Kasumi-1 (cell line): ENCODE measurements around the gene PDE2A.

Experiments
- DNase-seq, 2 experiments: peaks; one replicate each; lab custom pipeline; 2025; lab: John Stamatoyannopoulos, UW

PDE2A gene

DNA sequence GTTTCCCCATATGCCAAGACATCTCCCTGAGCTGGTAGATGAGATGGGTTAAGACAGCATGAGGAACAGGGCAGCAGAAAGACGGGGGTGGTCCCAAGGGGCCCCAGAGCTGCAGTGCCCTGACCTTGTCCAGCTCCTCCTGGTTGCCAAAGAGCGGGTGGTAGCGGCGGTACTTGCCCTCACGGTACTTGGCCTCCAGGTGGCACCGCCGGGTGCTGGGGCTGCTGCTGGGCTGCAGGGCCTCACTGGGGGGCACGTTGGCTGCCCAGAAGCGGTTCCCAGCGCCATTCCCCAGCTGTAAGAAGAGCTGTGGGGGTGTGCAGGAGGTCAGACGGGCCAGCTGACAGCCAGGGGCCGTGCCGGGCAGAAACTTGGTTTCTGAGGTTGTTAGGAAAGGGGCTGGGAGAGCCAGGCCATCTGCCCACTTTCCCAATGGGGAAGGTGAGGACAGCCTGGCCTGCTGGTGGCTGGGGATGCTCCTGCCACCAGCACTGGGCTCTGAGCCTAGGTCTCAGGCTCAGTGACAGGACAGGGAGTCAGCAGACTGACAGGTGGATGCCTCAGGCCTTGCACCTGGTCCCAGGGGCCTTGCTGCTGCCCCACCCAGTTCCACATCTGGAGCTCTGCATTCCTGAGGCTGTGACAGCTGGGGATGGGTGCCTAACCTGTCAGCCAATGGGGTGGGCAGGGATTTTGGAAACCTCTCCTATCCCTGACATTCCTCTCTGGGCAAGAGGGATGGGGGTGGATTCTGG, 30.0 kb upstream of the PDE2A start:
- no peak for DNase-seq

DNA sequence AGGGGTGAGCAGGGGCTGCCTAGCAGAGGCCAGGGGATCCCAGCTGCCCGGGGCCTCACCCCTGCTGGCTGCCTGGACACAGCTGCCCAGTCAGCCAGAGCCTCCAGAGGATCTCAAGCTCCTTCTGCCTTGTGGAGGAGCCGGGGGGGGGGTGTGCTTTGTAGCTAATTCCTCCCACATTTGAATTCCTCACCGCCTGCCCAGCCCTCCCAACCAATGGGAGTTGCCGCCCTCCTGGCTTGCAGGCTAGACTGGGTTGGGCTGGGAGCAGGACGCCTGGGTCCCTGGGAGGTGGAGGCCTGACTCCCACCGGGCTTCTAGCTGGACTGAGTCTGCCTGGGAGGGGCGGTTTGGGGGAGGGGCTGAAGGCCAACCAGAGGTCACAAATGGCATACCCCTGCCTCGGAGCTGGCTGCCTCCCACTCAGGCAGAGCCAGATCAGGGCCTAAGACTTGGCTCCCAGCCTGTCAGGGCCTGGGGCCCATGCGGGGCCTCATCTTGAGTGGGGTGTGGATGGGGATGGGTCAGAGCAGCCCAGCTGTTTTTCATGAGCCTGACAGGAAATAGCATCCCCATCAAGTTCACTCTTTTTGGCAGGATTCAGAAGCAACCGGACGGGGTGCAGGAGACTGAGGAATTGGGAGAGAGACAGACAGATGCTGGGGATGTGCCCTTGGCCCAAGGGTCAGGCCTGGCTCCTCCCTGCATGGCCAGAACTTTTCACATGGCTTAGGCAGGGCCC, 29.2 kb upstream of the PDE2A start:
- DNase-seq = no peak

DNA sequence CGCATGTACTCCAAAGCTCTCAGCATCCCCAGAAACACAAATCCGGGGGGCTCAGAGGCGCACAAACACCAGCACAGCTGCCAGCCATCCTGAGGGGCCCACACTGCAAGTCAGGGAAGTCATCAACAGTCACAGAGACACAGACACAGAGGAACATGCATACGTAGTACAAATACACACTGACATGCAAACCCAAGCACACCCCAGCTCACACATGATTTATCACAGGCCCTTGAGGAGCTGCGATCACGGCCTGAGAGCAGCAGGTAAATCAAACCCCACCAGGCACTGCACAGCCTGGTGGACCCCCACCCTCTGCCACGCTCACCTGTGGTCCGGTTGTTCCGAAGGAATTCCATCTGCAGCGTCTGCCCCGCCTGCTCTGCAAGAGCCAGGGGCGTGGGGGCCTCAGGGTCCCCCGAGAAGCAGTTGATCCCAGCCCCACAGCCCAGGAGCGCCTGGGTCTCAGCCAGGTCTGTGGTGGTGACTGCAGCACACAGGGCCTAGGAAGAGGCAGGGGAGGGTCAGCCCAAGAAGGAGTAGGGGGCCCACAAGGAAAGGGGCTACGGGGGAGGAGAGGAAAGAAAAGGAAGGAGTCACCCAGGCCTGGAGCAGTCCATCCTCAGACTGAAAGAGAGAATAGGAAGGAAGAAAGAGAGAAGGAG, 28.5 kb upstream of the PDE2A start:
- no peak for DNase-seq

DNA sequence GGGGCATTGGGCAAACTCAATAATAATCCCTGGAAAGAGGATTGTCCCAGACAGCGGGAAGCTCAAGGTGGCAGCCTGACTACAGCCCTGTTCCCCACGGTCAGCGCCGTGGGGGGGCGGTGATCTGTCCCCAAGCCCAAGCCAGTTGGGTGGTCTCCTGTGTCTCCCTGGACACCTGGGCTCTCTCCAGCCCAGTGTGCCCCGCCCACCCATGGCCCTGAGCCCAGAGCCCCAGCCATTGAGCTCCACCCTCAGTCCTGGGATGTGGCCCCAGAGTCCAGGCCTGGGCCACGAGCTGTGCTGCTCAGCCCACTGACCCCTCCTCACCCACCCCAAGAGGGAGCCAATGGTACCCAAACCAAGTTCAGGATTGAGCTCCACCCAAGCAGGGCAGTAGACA, 27.9 kb upstream of the PDE2A start:
- DNase-seq = no peak

DNA sequence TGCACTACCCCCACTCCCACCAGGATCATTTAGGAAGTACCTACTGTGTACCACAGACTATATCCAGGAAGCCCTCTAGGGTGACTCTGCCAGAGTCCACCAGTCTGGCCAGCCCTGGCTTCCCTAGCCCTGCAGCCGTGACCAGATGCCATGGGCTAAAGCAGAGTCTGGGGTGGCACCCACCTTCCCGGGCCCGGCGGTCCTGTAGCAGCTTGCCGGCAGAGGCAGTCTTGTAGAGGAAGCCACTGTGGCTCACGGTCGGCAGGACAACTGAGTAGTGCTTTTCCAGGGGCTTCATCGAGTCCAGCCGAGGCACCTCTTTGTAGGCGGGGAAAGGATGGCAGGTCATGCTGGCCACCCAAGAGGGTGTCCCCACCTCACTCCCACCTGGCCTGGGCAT, 27.2 kb upstream of the PDE2A start:
- DNase-seq = no peak

DNA sequence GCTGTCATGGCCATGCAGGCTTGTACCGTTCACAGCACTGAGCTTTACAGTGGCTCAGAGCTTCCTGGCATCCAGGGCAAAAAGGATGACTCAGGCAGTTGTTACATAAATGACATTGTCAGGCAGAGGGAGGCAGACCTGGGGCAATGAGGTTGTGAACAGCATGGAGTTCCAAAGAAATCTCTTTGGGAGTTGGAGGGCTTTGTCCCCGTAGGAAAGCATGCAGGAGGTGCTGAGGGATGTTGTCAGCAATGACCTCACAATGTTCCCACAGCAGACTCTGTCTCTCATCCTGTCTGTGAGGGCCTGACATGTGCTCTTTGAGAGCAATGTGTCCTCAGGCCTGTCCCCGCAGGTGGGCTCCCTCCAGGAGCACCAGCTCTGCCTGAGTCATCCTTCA, 25.9 kb upstream of the PDE2A start:
- no peak for DNase-seq

DNA sequence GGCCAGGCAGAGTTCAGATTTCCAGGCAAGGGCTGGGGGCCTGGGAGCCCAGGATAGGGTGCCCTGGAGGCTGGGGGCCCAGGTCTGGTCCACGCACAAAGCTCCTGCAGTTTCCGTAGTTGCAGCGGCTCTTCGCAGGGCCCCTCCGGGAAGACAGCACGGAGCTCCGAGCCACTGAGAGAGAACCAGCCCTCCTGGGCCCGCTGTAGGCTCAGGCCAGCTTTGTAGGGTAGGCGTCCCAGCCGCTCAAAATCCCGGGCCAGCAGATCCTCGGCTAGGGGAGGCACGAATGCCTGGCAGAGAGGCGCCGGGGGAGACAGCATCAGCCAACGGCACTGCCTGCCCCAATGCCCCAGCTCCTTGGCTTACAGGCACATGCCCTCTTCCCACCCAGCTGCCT, 23.6 kb upstream of the PDE2A start:
- DNase-seq = no peak

DNA sequence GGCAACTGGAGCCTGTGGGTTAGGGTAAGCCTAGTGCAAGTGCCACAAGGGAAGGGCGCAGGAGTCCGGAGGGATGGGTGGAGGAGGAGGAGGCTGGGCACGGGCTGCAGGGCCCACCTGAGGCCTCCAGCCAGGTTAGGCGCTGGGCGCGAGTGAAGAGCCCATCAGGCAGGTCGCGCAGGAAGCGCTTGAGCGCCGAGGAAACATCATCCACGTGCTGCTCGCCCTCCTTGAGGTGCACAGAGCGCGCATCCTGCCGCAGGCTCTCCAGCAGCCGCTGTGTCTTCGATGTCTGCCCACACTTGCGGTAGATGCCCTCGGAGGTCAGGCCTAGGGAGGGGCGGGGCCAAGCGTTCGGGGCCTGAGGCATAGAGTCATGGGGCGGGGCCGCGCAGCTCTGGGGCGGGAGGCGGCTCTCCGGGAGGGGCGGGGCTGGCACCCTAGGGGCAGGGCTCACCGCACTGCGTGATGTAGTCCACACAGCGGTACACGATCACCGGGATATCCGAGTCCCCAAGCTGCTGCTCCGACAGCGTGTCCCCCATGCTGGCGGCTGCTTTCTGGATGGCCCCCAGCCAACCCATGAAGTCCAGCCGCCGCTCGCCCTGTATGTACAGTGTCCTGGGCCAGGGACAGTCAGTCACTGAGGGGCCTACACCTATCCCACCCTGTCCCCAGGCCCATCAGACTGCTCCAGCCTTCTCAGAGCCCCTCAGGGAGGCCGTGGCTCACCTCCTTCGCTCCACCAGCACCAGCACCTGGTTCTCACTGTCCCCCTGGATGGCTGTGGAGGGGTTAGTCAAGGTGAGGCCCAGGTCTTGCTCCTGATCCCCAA, 22.9 kb upstream of the PDE2A start:
- DNase-seq = no peak

DNA sequence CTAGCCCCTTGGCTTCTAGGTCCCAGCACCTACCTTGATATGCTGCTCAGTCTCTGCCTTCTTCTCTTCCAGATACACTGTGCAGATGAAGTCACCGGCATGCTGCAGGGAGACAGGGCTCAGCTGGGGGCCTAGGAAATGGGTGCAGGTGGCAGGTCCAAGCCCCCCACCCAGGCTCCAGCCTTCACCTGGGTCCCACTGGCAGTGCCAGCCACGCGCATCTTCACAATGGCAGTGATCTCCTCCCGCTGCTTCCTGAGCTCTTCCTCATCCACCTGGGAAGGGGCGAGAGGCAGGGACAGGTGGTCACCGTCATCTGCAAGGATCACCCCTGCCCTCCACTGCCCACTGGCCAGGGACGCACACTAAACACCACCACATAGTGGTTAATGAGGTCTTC, 21.1 kb upstream of the PDE2A start:
- DNase-seq = no peak

DNA sequence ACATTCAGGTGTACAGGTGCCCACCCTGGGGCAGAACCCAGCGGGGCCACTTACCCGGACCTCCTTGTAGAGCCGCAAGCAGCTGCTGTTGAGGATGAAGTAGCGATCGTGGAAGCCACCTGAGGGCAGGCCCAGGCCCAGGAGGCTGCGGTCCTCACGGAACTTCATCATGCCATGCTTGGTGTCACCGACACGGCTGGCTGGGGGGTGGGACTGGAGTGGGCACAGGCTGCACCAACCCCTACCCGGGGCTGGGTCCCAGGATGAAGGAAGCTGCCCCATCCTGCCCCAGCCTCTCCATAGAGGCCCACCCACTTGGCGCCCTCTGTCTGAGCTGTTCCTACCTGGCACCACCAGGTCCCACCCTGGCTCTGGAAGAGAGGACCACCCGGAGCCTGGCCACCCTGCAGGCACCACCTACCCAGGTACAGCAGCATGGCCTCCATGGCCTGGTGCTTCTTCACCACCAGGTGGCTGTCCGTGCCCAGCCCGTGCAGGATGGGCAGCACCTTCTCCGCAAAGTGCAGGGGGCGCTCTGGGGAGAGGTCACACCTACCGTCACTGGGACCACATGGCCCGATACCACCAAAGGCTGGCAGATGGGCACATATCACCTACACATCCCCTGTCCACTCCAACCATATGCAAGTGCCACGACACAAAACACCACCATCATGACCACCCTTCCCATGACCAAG, 19.2 kb upstream of the PDE2A start:
- DNase-seq = no peak

DNA sequence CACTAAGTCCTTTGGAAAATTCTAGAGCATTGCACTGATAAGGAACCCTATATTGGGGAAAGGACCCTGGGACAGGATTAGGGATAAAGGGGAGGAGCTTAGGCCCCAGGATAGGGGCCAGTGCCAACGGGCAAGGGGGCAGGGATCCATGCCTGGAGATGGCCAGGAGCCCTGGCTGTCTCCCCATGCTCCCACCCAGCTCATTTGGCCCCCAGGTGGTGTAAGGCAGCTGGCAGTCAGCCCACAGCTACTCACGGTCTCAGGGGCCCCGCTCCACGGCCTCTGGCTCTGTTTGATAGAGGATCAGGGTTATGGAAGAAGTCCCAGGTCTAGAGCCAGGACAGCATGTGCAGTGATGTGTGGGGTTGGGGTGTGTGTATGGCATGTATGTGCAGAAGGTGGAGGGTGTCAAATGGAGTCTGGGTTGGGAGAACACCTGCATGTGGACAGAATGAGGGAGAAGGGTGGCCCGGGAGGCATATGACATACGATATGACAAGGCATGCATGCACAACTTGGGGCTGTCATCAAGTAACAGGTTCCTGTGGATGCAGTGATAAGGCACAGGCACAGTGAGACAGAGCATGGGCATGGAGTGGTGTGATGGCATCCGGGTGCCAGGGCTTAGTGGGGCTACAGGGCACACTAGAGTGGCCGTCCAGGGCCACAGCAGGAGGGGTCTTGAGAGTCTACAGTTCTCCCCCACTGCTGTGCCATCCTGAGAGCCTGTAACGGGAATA, 18.4 kb upstream of the PDE2A start:
- DNase-seq = no peak

DNA sequence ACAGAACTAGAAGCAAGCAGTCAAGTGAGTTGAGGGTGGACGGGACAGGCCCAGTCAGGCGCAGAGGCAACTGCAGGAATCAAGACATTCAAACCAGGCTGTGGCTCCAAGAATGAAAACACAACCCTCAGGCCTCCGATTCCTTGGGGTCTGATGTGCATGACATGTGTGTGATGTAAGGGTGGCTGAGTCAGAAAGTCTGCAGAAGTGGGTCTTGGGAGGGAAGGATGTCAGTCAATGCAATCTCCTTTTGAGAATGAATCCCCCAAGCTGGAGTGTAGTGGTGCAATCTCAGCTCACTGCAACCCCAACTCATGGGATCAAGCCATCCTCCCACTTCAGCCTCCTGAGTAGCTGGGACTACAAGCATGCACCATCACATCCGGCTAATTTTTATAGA, 15.9 kb upstream of the PDE2A start:
- DNase-seq = no peak

DNA sequence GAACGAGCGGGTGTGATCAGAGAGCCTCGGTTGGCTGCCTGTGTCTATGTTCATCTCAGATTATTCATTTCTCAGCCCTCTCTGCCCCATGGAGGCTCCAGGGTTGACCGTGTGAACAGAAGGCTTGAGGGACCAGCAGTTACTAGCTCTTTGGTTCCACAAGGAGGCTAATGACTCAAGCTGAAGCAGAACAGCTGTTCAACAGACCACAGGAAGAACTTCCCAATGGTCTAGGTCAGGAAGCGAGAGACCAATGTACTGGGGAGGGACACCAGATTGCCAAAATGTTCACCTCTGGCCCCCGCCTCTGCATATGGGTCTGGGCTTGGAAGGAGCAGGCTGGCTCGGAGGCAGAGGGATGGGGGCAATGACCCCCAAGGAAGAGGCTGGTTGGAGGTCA, 14.7 kb upstream of the PDE2A start:
- DNase-seq = no peak

DNA sequence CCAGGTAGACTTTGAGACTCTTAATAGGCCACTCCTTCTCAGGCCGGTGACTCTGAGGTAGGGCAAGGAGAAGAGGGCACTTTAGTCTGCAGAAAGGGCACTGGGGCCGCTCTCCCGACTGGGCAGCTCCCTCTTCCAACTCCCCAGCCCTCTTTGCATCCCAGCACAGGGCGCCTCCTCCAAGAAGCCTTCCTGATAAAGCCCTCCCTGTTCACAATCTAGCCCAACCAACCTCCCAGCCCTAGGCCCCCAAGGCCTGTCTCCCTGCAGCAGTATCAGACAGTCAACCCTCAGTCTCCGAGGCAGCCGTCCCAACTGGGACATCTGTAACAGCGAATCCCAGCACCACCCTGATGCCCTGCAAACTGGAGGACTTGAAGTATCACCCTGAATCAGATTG, 14.3 kb upstream of the PDE2A start:
- no peak for DNase-seq

DNA sequence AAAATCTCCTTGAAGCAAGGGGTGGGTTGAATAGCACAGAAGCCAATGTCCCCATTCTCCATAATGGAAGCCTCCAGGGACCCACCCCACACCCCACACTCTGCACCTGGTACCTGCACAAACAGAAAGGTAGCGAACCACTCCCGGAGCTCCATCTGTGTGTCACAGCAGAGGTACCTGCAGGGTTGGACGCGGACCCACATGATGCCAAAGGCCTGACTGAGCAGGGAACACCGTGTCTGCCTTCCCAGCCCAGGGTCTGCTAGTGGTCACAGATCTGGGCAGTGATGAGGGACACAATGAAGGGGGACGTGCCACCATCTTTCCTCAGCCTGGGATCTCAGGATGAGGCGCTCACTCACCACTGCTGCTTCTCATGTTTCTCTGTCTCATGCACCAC, 13.1 kb upstream of the PDE2A start:
- DNase-seq = no peak

DNA sequence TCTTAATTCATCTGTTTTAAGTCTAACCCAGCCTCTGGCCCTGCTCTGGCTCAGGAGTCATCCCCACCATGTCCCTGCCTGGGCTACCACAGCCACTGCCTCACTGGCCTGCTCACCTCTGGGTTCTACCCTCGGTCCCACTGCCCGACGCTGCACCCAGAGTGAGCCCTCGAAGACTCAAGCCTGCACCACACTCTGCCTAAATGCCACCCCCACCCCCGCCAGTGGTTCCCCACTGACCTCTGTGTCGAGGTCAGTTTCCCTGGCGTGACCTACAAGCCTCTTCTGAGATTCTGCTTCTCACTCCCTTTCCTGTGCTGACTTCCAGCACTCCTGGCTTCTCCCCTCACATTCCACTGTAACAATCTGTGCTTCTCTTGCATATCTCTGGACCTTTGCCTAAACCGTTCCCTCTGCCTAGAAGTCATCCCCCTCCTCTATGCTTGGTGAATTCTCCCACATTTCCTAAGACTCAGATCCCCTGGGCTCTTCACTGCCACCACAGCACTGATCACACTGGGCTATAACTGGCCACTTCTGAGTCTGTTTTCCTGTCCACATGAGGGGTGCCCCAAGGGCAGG, 12.5 kb upstream of the PDE2A start:
- no peak for DNase-seq

DNA sequence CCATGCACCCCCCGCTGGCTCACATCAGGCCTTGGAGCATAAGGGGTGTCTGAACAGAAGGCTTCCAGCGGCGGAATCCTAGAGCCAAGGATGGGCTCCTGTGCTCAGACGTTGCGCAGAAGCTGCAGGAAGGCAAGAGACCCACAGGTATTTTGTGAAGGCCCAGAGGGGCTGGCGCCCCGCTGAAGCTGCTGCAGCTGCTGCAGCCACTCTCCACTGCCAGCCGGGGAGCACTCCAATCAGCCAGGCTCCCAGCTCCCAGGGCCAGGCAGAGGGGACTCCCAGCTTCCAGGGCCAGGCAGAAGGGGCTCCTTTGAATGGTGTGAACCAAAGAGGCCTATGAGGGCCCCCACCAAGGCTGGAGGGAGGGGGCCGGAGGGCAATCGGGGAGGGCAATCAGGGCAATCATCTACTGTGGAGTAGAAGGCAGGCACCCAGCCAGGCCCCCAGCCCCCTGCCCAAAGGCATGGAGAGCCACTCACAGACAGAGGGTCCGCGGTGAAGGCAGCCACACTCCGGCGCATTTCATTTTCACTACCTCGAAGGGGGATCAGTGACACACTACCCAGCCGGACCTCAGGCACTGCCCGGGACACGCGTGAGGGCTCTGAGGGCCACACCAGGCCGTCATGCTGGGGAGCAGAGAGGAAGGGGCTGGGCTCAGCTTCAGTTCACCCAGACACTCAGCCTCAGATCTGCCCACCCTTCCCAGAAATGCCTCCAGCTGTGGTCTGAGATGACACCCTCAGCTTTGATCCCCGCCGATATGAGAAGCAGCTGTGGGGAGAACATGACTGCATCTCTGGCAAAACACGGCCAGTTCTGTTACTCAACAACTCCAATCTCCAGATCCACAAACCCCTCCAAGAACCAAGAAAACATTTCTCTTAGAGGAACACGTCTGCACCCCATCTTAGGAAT, 11.6 kb upstream of the PDE2A start:
- DNase-seq = no peak

DNA sequence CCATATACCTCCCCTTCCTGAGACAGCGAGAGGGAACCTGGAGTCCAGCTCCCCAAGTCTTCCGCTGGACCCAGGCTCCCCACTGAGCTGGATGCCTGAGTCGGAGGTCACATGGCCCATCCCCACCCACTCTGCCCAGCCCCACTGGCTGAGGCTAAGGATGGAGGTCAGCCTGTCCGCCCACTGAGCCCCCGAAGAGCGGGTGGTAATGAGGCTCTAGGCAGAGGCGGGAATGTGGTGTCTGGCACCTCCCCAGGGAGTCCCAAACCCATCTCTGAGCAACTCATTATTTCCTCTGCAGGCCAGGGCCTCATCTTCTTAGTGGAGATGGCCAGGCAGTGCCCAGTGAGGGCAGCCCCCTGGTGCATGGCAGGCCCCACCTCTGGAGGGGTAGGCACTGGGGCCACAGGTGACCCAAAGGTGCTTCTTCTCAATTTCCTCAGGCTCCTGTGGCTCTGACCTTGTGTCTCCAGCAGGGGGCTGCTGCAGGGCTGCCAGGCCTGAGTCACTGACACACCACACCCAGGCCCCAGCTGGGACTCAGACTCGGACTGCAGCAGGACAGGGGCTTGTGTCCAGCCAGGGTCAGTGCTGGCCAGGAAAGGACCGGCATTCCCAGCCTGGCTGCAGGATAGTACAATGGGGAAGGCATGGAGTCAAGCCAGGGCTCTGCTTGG, 10.2 kb upstream of the PDE2A start:
- DNase-seq = peak; percentile 39 to 59

DNA sequence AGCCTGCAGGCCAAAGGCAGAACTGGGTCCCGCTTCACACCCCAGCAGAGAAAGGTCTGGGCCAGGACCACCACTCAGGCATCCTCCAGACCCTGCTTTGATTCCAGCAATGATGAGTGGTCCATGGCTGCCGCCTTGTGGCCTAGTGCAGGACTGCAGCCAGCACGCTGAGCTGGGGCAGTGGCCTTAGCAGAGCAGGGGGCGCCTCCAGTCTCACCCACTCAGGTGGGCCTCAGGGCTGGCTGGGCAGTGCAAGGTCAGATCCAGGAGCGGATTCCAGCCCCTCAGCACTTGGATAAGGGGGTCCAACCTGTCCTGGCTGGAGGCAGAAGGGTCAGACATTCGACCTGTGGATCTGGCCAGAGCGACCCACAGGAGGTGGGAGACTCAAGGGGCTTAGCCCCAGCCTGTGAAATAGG, 9.6 kb upstream of the PDE2A start:
- DNase-seq = peak; percentile 35 to 39
